ENCODE measurements around the gene PLK4.
"Not testable (repeated sequence)": the region's sequence is repeated elsewhere in the genome, so short reads cannot be mapped to it uniquely, and the experiment has no call there.

The PLK4 gene

DNA sequence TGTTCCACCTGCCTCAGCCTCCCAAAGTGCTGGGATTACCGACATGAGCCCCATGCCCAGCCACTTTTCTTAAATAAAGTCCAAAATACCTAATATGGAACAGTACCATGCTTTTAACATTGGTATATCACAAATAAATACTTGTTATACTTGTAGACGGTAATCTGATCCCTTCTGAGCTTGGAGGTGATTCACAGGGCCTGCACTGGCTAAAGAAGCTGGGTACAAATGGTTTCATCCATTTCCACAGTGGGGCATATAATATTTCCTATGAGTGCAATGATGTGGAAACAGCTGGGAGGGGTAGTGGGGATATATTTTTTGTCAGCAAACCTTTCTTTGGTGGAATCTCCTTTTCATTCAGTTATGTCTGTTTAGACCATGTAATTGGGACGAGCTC is 35.8 kb downstream of the PLK4 start:
- DNase-seq, result no peak

DNA sequence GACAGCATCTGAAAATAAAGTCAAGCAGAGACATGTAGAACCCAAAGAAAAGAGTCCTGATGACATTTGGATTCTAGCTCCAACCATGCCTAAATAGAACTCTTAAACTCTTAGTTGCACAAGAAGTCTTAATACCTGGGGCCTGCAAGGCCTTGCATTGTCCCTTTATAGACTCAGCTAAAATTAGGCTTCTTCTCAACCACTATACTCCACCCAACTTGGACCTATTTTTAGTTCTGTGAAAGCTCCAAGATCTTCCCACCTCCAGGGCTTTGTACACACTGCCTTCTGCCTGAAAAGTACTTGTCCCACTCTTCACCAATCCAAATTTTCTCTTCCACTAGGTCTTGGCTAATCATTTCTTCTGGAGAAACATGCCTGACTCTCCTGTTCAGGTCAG is 36.5 kb downstream of the PLK4 start:
- no peak for DNase-seq

DNA sequence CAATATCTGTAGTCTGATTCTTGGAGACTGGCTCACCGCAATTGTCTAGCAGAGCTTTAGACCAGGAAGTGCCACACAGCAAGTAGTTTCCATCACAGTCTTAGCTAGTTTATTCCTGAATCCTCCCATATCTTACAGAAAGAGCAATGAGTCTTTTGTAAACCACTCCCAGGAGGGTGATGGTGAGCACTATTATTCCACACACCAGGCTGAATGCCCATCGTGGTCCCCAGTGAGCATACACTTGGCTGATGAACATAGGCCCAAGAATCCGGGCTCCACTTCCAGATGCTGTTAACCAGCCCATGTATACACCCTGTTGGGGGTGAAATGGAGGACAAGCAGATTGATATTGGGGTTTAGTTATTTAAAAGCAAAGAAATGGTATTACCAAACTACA is 39.8 kb downstream of the PLK4 start:
- DNase-seq, result no peak

DNA sequence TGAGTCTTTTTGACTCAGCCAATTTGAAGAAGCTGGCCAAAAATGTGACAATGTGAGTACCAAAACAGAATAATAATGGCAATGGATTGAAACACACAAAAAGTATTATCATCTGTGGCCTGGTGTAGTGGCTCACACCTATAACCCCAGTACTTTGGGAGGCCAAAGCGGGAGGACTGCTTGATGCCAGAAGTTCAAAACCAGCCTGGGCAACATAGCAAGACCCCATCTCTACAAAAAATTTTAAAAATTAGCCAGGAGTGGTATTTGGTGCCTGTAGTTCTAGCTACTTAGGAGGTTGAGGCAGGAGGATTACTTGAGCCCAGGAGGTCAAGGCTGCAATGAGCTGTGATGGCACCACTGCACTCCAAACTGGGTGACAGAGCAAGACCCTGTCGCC is 41.5 kb downstream of the PLK4 start:
- no peak for DNase-seq

DNA sequence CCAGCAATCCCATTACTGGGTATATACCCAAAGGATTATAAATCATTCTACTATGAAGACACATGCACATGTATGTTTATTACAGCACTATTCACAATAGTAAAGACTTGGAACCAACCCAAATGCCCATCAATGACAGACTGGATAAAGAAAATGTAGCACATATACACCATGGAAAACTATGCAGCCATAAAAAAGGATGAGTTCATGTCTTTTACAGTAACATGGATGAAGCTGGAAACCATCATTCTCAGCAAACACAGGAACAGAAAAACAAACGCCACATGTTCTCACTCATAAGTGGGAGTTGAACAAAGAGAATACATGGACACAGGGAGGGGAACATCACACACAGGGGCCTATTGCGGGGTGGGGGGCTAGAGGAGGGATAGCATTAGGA is 45.0 kb downstream of the PLK4 start:
- DNase-seq, result not testable (repeated sequence)

DNA sequence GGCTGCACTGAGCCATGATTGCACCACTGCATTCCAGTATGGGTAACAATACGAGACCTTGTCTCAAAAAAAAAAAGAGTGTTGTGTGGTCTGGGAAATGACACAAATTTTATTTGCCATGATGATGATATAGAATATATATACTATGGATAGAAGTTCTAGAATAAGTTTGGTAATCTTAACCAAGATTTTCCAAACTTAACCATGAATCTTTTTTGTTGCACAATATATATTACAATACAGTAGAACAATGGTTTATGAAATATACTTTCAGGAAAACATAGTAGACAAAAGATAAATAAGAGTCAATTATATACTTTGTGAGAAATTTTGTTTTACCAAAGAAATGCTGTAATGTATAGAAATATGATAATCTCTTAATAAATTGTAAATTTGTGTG is 49.5 kb downstream of the PLK4 start:
- DNase-seq, result no peak

DNA sequence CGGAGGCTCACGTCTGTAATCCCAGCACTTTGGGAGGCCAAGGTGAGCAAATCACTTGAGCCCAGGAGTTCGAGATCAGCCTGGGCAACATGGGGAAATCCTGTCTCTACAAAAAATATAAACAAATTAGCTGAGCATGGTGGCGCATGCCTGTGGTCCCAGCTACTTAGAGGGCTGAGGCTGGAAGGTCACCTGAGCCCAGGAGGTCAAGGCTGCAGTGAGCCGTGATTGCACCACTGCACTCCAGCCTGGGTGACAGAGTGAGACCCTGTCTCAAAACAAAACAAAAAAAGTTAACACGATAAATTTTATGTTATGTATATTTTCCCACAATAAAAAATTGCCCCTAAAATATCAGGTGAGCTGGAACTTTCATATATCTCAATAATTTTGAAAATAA is 51.1 kb downstream of the PLK4 start:
- DNase-seq, result not testable (repeated sequence)

DNA sequence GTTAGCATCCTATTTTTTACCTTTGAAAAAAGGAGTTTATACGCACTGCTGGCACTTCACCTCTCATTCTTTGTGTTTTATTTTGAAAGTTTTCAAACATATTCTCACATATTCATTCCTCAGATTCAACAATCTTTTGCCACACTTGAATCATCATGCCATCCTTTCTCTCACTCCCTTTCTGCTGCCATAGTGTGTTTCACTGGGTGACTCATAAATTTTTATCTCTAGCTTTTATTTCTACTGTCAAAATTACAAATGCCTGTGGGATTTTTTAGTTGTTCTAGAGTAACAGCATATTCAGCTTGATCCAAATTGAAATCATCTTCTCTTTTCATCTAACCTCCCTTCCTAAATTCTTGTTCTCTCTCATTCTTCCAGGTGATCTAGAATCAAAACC is 56.3 kb downstream of the PLK4 start:
- no peak for DNase-seq

Data from NCI-H2107 (cell line).